ENCODE measurements around the gene PIRT.

Gene PIRT

GRCh38 chr17:10844621-10845387 is 6.9 kb upstream of the PIRT start (continued):
- TF ChIP-seq, protein P1, sequence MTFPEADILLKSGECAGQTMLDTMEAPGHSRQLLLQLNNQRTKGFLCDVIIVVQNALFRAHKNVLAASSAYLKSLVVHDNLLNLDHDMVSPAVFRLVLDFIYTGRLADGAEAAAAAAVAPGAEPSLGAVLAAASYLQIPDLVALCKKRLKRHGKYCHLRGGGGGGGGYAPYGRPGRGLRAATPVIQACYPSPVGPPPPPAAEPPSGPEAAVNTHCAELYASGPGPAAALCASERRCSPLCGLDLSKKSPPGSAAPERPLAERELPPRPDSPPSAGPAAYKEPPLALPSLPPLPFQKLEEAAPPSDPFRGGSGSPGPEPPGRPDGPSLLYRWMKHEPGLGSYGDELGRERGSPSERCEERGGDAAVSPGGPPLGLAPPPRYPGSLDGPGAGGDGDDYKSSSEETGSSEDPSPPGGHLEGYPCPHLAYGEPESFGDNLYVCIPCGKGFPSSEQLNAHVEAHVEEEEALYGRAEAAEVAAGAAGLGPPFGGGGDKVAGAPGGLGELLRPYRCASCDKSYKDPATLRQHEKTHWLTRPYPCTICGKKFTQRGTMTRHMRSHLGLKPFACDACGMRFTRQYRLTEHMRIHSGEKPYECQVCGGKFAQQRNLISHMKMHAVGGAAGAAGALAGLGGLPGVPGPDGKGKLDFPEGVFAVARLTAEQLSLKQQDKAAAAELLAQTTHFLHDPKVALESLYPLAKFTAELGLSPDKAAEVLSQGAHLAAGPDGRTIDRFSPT (tag by site-specific recombination; IDR thresholded peaks at IDR 0.05) = no peak
- TF ChIP-seq ZNF10 (tag by site-specific recombination; IDR thresholded peaks at IDR 0.05) (no peak), ZEB2 (tag by site-specific recombination; IDR thresholded peaks at IDR 0.05) (no peak), INSM2 (tag by site-specific recombination; IDR thresholded peaks at IDR 0.05) (no peak), ZNF175 (tag by site-specific recombination; IDR thresholded peaks at IDR 0.05) (no peak), ZNF23 (tag by site-specific recombination; IDR thresholded peaks at IDR 0.05; ENCODE audit: borderline replicate concordance) (no peak), ZNF513 (tag by site-specific recombination; IDR thresholded peaks at IDR 0.05) (no peak), ZNF132 (tag by site-specific recombination; IDR thresholded peaks at IDR 0.05; ENCODE audit: borderline replicate concordance) (no peak), GLIS2 (tag by site-specific recombination; IDR thresholded peaks at IDR 0.05) (peak; percentile 82), PRDM1 (tag by site-specific recombination; IDR thresholded peaks at IDR 0.05) (no peak), ZNF112 (tag by site-specific recombination; IDR thresholded peaks at IDR 0.05) (no peak), PATZ1 (tag by site-specific recombination; IDR thresholded peaks at IDR 0.05) (peak; percentile 86), ZNF292 (tag by site-specific recombination; IDR thresholded peaks at IDR 0.05; ENCODE audit: borderline replicate concordance, low read depth) (no peak), ZNF785 (tag by site-specific recombination; IDR thresholded peaks at IDR 0.05) (no peak), ZFP69B (tag by site-specific recombination; IDR thresholded peaks at IDR 0.05) (no peak), ZNF302 (tag by site-specific recombination; IDR thresholded peaks at IDR 0.05; ENCODE audit: low read depth) (no peak), GLIS1 (tag by site-specific recombination; IDR thresholded peaks at IDR 0.05) (peak; percentile 64), ZSCAN23 (tag by site-specific recombination; IDR thresholded peaks at IDR 0.05) (no peak), SP3 (tag by site-specific recombination; IDR thresholded peaks at IDR 0.05) (peak; percentile 70), ZXDB (tag by site-specific recombination; IDR thresholded peaks at IDR 0.05) (no peak), ZNF426 (tag by site-specific recombination; IDR thresholded peaks at IDR 0.05) (no peak), ZNF169 (tag by site-specific recombination; IDR thresholded peaks at IDR 0.05) (no peak), ZNF585B (tag by site-specific recombination; IDR thresholded peaks at IDR 0.05) (no peak), FEZF1 (tag by site-specific recombination; IDR thresholded peaks at IDR 0.05) (no peak), YY2 (tag by site-specific recombination; IDR thresholded peaks at IDR 0.05) (no peak), ZNF660 (tag by site-specific recombination; IDR thresholded peaks at IDR 0.05) (no peak), ZNF140 (tag by site-specific recombination; IDR thresholded peaks at IDR 0.05) (no peak), ZNF184 (tag by site-specific recombination; IDR thresholded peaks at IDR 0.05) (no peak)
- TF ChIP-seq, protein P2, sequence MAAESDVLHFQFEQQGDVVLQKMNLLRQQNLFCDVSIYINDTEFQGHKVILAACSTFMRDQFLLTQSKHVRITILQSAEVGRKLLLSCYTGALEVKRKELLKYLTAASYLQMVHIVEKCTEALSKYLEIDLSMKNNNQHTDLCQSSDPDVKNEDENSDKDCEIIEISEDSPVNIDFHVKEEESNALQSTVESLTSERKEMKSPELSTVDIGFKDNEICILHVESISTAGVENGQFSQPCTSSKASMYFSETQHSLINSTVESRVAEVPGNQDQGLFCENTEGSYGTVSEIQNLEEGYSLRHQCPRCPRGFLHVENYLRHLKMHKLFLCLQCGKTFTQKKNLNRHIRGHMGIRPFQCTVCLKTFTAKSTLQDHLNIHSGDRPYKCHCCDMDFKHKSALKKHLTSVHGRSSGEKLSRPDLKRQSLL (tag by site-specific recombination; IDR thresholded peaks at IDR 0.05) = no peak
- TF ChIP-seq, protein P3, sequence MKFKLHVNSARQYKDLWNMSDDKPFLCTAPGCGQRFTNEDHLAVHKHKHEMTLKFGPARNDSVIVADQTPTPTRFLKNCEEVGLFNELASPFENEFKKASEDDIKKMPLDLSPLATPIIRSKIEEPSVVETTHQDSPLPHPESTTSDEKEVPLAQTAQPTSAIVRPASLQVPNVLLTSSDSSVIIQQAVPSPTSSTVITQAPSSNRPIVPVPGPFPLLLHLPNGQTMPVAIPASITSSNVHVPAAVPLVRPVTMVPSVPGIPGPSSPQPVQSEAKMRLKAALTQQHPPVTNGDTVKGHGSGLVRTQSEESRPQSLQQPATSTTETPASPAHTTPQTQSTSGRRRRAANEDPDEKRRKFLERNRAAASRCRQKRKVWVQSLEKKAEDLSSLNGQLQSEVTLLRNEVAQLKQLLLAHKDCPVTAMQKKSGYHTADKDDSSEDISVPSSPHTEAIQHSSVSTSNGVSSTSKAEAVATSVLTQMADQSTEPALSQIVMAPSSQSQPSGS (tag by site-specific recombination; IDR thresholded peaks at IDR 0.05; ENCODE audit: low read depth) = no peak
